Measurements from ENCODE around the gene PTPN12.

GRCh38 chr7:77575187-77575586 is 38.1 kb downstream of the PTPN12 start:
- TF ChIP-seq POLR2A (IDR thresholded peaks at IDR 0.05; ENCODE audit: low read length) (no peak), GATA1 (IDR thresholded peaks at IDR 0.05; ENCODE audit: low read depth, low read length) (no peak)
